PC-3 (cell line): ENCODE data around the gene SPACA9. TPM values are rescaled to one million over a fixed set of nuclear protein-coding genes. Genes with fewer than 3 reads are reported as not detected.

Source experiments
- ATAC-seq: fragments of 200-7000 bp; cut with Tn5 transposase; 2 replicates; pipeline ENCODE4 v1.9.1; 2020; ENCODE audit warnings: mild to moderate bottlenecking, moderate library complexity
- BruUV-seq: library from RNA; stranded (reverse); fragments of 400-500 nt; replicated peaks from 2 replicates; lab custom pipeline; 2021; lab: Mats Ljungman, UMichigan
- CTCF ChIA-PET: fragments of 300-600 bp; sonication (Branson Sonifier 250); formaldehyde crosslinking; loops from one replicate; lab custom pipeline; 2022; ENCODE audit warnings: antibody characterized with exemption; lab: Charles Lee
- POLR2A ChIA-PET: fragments of 300-600 bp; sonication (Branson Sonifier 250); formaldehyde crosslinking; loops from one replicate; lab custom pipeline; 2022; ENCODE audit warnings: antibody characterized with exemption; ENCODE audit not compliant: unreplicated experiment; lab: Charles Lee
- DNase-seq: peaks from one replicate; pipeline ENCODE4 v3.0.0-alpha.2; 2015
- H2AFZ ChIP-seq: fragments of 300-600 bp; sonication (generic); 2 replicates; pipeline ENCODE4 v1.6.0; 2016; ENCODE audit warnings: antibody characterized with exemption, low read length
- H3F3A ChIP-seq: fragments of 300-600 bp; sonication (generic); one replicate; pipeline ENCODE4 v1.6.0; 2017; ENCODE audit warnings: antibody characterized with exemption, low read length, control low read depth, mild to moderate bottlenecking; ENCODE audit not compliant: unreplicated experiment
- H3K27ac ChIP-seq: fragments of 300-600 bp; sonication (generic); 2 replicates; pipeline ENCODE4 v1.5.1; 2016; ENCODE audit warnings: mild to moderate bottlenecking, low read length
- H3K27me3 ChIP-seq: fragments of 300-600 bp; sonication (generic); 2 replicates; pipeline ENCODE4 v1.6.1; 2016; ENCODE audit warnings: low read length, mixed read lengths
- H3K36me3 ChIP-seq: fragments of 300-600 bp; sonication (generic); 2 replicates; pipeline ENCODE4 v1.6.1; 2016; ENCODE audit warnings: low read depth, mixed run types, low read length, mixed read lengths
- H3K4me1 ChIP-seq: fragments of 300-600 bp; sonication (generic); 2 replicates; pipeline ENCODE4 v1.5.1; 2016; ENCODE audit warnings: low read length; ENCODE audit not compliant: insufficient read depth
- H3K4me2 ChIP-seq: fragments of 300-600 bp; sonication (generic); 2 replicates; pipeline ENCODE4 v1.6.0; 2016; ENCODE audit warnings: low read length
- H3K4me3 ChIP-seq: fragments of 300-600 bp; sonication (generic); 2 replicates; pipeline ENCODE4 v1.5.1; 2016; ENCODE audit warnings: mild to moderate bottlenecking, low read length, mixed read lengths
- H3K79me2 ChIP-seq: fragments of 300-600 bp; sonication (generic); 2 replicates; pipeline ENCODE4 v1.6.1; 2017; ENCODE audit warnings: low read length, mixed read lengths
- H3K9ac ChIP-seq: fragments of 300-600 bp; sonication (generic); 2 replicates; pipeline ENCODE4 v1.6.0; 2016; ENCODE audit warnings: mild to moderate bottlenecking, low read length
- H3K9me2 ChIP-seq: fragments of 300-600 bp; sonication (generic); replicated peaks from 2 replicates; pipeline ENCODE4 v1.6.1; 2016; ENCODE audit warnings: mixed run types, low read length, mixed read lengths
- H3K9me3 ChIP-seq: fragments of 300-600 bp; sonication (generic); 2 replicates; pipeline ENCODE4 v1.6.1; 2016; ENCODE audit warnings: low read length, mixed read lengths
- H4K20me1 ChIP-seq: fragments of 300-600 bp; sonication (generic); 2 replicates; pipeline ENCODE4 v1.6.1; 2016; ENCODE audit warnings: low read length, mixed read lengths
- CTCF ChIP-seq: fragments of 300-600 bp; sonication (generic); conservative IDR thresholded peaks from 2 replicates; pipeline ENCODE4 v1.5.1; 2017; ENCODE audit warnings: antibody characterized with exemption, low read depth, mild to moderate bottlenecking, low read length
- EZH2 ChIP-seq: fragments of 300-600 bp; sonication (generic); IDR thresholded peaks from one replicate; pipeline ENCODE4 v1.6.1; 2017; ENCODE audit warnings: antibody characterized with exemption, mild to moderate bottlenecking, low read length; ENCODE audit not compliant: unreplicated experiment
- EZH2phosphoT487 ChIP-seq: fragments of 300-600 bp; sonication (generic); IDR thresholded peaks from 2 replicates; pipeline ENCODE4 v1.6.1; 2018; ENCODE audit warnings: mild to moderate bottlenecking, antibody characterized with exemption, low read length, borderline replicate concordance
- intact Hi-C: fragments of 100-400 bp; cut with micrococcal nuclease; formaldehyde crosslinking; loops from 2 replicates; pipeline ENCODE4 v1.9.0; 2023
- total RNA-seq: library from RNA; depleted of rRNA; stranded (reverse); fragments of >200 nt; gene quantifications from 2 replicates; pipeline ENCODE4 v1.2.3, GENCODE V29; 2014

The SPACA9 gene
- total RNA-seq, 1 experiment from 2014 or later, result 2.3 TPM

- Histone ChIP-seq H3K9ac (no peak overlapping the region), H3K4me3 (no peak overlapping the region), H4K20me1 (no peaks in the 10 kb centered on the region), H3K79me2 (no peaks in the 10 kb centered on the region), H3K4me2 (no peak overlapping the region), H3F3A (no peaks in the 10 kb centered on the region), H3K9me3 (no peaks in the 10 kb centered on the region), H3K27me3 (no peaks in the 10 kb centered on the region), H3K4me1 (no peaks in the 10 kb centered on the region), H2AFZ (no peak overlapping the region), H3K36me3 (no peaks in the 10 kb centered on the region), H3K27ac (no peak overlapping the region), H3K9me2 (no peaks in the 10 kb centered on the region)
- no peak for DNase-seq
- ATAC-seq, result no peak
- BruUV-seq, result no TSS peak
- intact Hi-C loops, result no loop called here
- POLR2A ChIA-PET, result no interaction called here
- CTCF ChIA-PET, result no interaction called here
- TF ChIP-seq EZH2phosphoT487 (no peak), EZH2 (no peak), CTCF (0 out of 2 replicates have a peak, but pooled peaks have one; percentile 16)
These were observed 20.9 kb upstream of the SPACA9 start for GRCh38 chr9:132857616-132858342.

- Histone ChIP-seq H3K27me3 (no peaks in the 10 kb centered on the region), H3K9me3 (no peaks in the 10 kb centered on the region), H2AFZ (no peak overlapping the region), H3K9ac (no peak overlapping the region), H4K20me1 (no peaks in the 10 kb centered on the region), H3K36me3 (no peaks in the 10 kb centered on the region), H3K79me2 (no peaks in the 10 kb centered on the region), H3F3A (no peaks in the 10 kb centered on the region), H3K27ac (no peak overlapping the region), H3K9me2 (no peaks in the 10 kb centered on the region), H3K4me3 (no peak overlapping the region), H3K4me1 (no peaks in the 10 kb centered on the region), H3K4me2 (no peak overlapping the region)
- no peak for ATAC-seq
- intact Hi-C loops, result no loop called here
- DNase-seq, result peak; percentile 11
- POLR2A ChIA-PET, result no interaction called here
- CTCF ChIA-PET, result no interaction called here
- no peak for TF ChIP-seq EZH2phosphoT487
- TF ChIP-seq CTCF, result no peak
- no TSS peak for BruUV-seq
These were observed 19.9 kb upstream of the SPACA9 start for GRCh38 chr9:132858751-132859150.

GRCh38 chr9:132861666-132862065 is 17.0 kb upstream of the SPACA9 start:
- BruUV-seq, result no TSS peak
- Histone ChIP-seq H3K4me3 (no peak overlapping the region), H3K4me1 (no peaks in the 10 kb centered on the region), H3K27me3 (no peaks in the 10 kb centered on the region), H3K9ac (no peak overlapping the region), H2AFZ (no peak overlapping the region), H4K20me1 (no peaks in the 10 kb centered on the region), H3K79me2 (no peaks in the 10 kb centered on the region), H3K36me3 (no peaks in the 10 kb centered on the region), H3F3A (no peaks in the 10 kb centered on the region), H3K4me2 (no peak overlapping the region), H3K9me3 (no peaks in the 10 kb centered on the region), H3K27ac (no peak overlapping the region), H3K9me2 (no peaks in the 10 kb centered on the region)
- CTCF ChIA-PET, result no interaction called here
- intact Hi-C loops, result no loop called here
- ATAC-seq (no peak), DNase-seq (no peak)
- POLR2A ChIA-PET, result no interaction called here
- TF ChIP-seq EZH2phosphoT487 (no peak), EZH2 (no peak), CTCF (no peak)
